PC-3 (cell line): ENCODE results near the gene HOXC5. TPM values are rescaled to one million over a fixed set of nuclear protein-coding genes. Genes with fewer than 3 reads are reported as not detected.

Source experiments
- ATAC-seq: fragments of 200-7000 bp; cut with Tn5 transposase; 2 replicates; pipeline ENCODE4 v1.9.1; 2020; ENCODE audit warnings: mild to moderate bottlenecking, moderate library complexity
- BruUV-seq: library from RNA; stranded (reverse); fragments of 400-500 nt; replicated peaks from 2 replicates; lab custom pipeline; 2021; lab: Mats Ljungman, UMichigan
- CTCF ChIA-PET: fragments of 300-600 bp; sonication (Branson Sonifier 250); formaldehyde crosslinking; loops from one replicate; lab custom pipeline; 2022; ENCODE audit warnings: antibody characterized with exemption; lab: Charles Lee
- POLR2A ChIA-PET: fragments of 300-600 bp; sonication (Branson Sonifier 250); formaldehyde crosslinking; loops from one replicate; lab custom pipeline; 2022; ENCODE audit warnings: antibody characterized with exemption; ENCODE audit not compliant: unreplicated experiment; lab: Charles Lee
- DNase-seq: peaks from one replicate; pipeline ENCODE4 v3.0.0-alpha.2; 2015
- H2AFZ ChIP-seq: fragments of 300-600 bp; sonication (generic); 2 replicates; pipeline ENCODE4 v1.6.0; 2016; ENCODE audit warnings: antibody characterized with exemption, low read length
- H3F3A ChIP-seq: fragments of 300-600 bp; sonication (generic); one replicate; pipeline ENCODE4 v1.6.0; 2017; ENCODE audit warnings: antibody characterized with exemption, low read length, control low read depth, mild to moderate bottlenecking; ENCODE audit not compliant: unreplicated experiment
- H3K27ac ChIP-seq: fragments of 300-600 bp; sonication (generic); 2 replicates; pipeline ENCODE4 v1.5.1; 2016; ENCODE audit warnings: mild to moderate bottlenecking, low read length
- H3K27me3 ChIP-seq: fragments of 300-600 bp; sonication (generic); 2 replicates; pipeline ENCODE4 v1.6.1; 2016; ENCODE audit warnings: low read length, mixed read lengths
- H3K36me3 ChIP-seq: fragments of 300-600 bp; sonication (generic); 2 replicates; pipeline ENCODE4 v1.6.1; 2016; ENCODE audit warnings: low read depth, mixed run types, low read length, mixed read lengths
- H3K4me1 ChIP-seq: fragments of 300-600 bp; sonication (generic); 2 replicates; pipeline ENCODE4 v1.5.1; 2016; ENCODE audit warnings: low read length; ENCODE audit not compliant: insufficient read depth
- H3K4me2 ChIP-seq: fragments of 300-600 bp; sonication (generic); 2 replicates; pipeline ENCODE4 v1.6.0; 2016; ENCODE audit warnings: low read length
- H3K4me3 ChIP-seq: fragments of 300-600 bp; sonication (generic); 2 replicates; pipeline ENCODE4 v1.5.1; 2016; ENCODE audit warnings: mild to moderate bottlenecking, low read length, mixed read lengths
- H3K79me2 ChIP-seq: fragments of 300-600 bp; sonication (generic); 2 replicates; pipeline ENCODE4 v1.6.1; 2017; ENCODE audit warnings: low read length, mixed read lengths
- H3K9ac ChIP-seq: fragments of 300-600 bp; sonication (generic); 2 replicates; pipeline ENCODE4 v1.6.0; 2016; ENCODE audit warnings: mild to moderate bottlenecking, low read length
- H3K9me2 ChIP-seq: fragments of 300-600 bp; sonication (generic); replicated peaks from 2 replicates; pipeline ENCODE4 v1.6.1; 2016; ENCODE audit warnings: mixed run types, low read length, mixed read lengths
- H3K9me3 ChIP-seq: fragments of 300-600 bp; sonication (generic); 2 replicates; pipeline ENCODE4 v1.6.1; 2016; ENCODE audit warnings: low read length, mixed read lengths
- H4K20me1 ChIP-seq: fragments of 300-600 bp; sonication (generic); 2 replicates; pipeline ENCODE4 v1.6.1; 2016; ENCODE audit warnings: low read length, mixed read lengths
- CTCF ChIP-seq: fragments of 300-600 bp; sonication (generic); conservative IDR thresholded peaks from 2 replicates; pipeline ENCODE4 v1.5.1; 2017; ENCODE audit warnings: antibody characterized with exemption, low read depth, mild to moderate bottlenecking, low read length
- EZH2 ChIP-seq: fragments of 300-600 bp; sonication (generic); IDR thresholded peaks from one replicate; pipeline ENCODE4 v1.6.1; 2017; ENCODE audit warnings: antibody characterized with exemption, mild to moderate bottlenecking, low read length; ENCODE audit not compliant: unreplicated experiment
- EZH2phosphoT487 ChIP-seq: fragments of 300-600 bp; sonication (generic); IDR thresholded peaks from 2 replicates; pipeline ENCODE4 v1.6.1; 2018; ENCODE audit warnings: mild to moderate bottlenecking, antibody characterized with exemption, low read length, borderline replicate concordance
- intact Hi-C: fragments of 100-400 bp; cut with micrococcal nuclease; formaldehyde crosslinking; loops from 2 replicates; pipeline ENCODE4 v1.9.0; 2023
- total RNA-seq: library from RNA; depleted of rRNA; stranded (reverse); fragments of >200 nt; gene quantifications from 2 replicates; pipeline ENCODE4 v1.2.3, GENCODE V29; 2014

HOXC5 gene
- total RNA-seq, 1 experiment from 2014 or later, result 0.26 TPM

GRCh38 chr12:54039417-54040147 lies 6.7 kb downstream of the HOXC5 start:
- no peak overlapping the region for H2AFZ ChIP-seq
- no peaks in the 10 kb centered on the region for H3F3A ChIP-seq
- H3K27me3 ChIP-seq, result no peaks in the 10 kb centered on the region
- no peak overlapping the region for H3K9ac ChIP-seq
- peaks cover 11% of the 10 kb centered on the region for H3K4me1 ChIP-seq
- intact Hi-C loops, result no loop called here
- H3K79me2 ChIP-seq, result no peaks in the 10 kb centered on the region
- H3K4me3 ChIP-seq, result no peak overlapping the region
- H4K20me1 ChIP-seq, result no peaks in the 10 kb centered on the region
- POLR2A ChIA-PET, result no interaction called here
- no peaks in the 10 kb centered on the region for H3K9me2 ChIP-seq
- no peak overlapping the region for H3K27ac ChIP-seq
- no peak for TF ChIP-seq EZH2phosphoT487
- no peak for TF ChIP-seq CTCF
- no peak for TF ChIP-seq EZH2
- H3K36me3 ChIP-seq, result no peaks in the 10 kb centered on the region
- ATAC-seq, result no peak
- DNase-seq, result no peak
- H3K4me2 ChIP-seq, result no peak overlapping the region
- CTCF ChIA-PET, result no interaction called here
- no TSS peak for BruUV-seq
- H3K9me3 ChIP-seq, result no peaks in the 10 kb centered on the region

- Histone ChIP-seq H3K36me3 (no peaks in the 10 kb centered on the region), H3K4me2 (no peak overlapping the region), H3K79me2 (no peaks in the 10 kb centered on the region), H3K27ac (no peak overlapping the region), H3F3A (no peaks in the 10 kb centered on the region), H3K4me1 (peaks cover 11% of the 10 kb centered on the region), H4K20me1 (no peaks in the 10 kb centered on the region), H3K27me3 (no peaks in the 10 kb centered on the region), H3K9me3 (no peaks in the 10 kb centered on the region), H3K9me2 (no peaks in the 10 kb centered on the region), H3K9ac (no peak overlapping the region), H3K4me3 (no peak overlapping the region), H2AFZ (no peak overlapping the region)
- ChIA-PET POLR2A (no interaction called here), CTCF (no interaction called here)
- intact Hi-C loops, result no loop called here
- ATAC-seq (no peak), DNase-seq (peak; percentile 11)
- BruUV-seq, result no TSS peak
- no peak for TF ChIP-seq CTCF
- TF ChIP-seq EZH2phosphoT487, result no peak
- no peak for TF ChIP-seq EZH2
Measured at GRCh38 chr12:54040148-54040494, 7.3 kb downstream of the HOXC5 start.

GRCh38 chr12:54040648-54041047 lies 7.8 kb downstream of the HOXC5 start:
- no peaks in the 10 kb centered on the region for H3K27me3 ChIP-seq
- no peak overlapping the region for H2AFZ ChIP-seq
- no peaks in the 10 kb centered on the region for H3K9me3 ChIP-seq
- H3K27ac ChIP-seq, result no peak overlapping the region
- H3K4me3 ChIP-seq, result no peak overlapping the region
- H3F3A ChIP-seq, result no peaks in the 10 kb centered on the region
- H3K36me3 ChIP-seq, result no peaks in the 10 kb centered on the region
- DNase-seq, result no peak
- no TSS peak for BruUV-seq
- no peaks in the 10 kb centered on the region for H4K20me1 ChIP-seq
- ATAC-seq, result no peak
- peaks cover 11% of the 10 kb centered on the region for H3K4me1 ChIP-seq
- intact Hi-C loops, result no loop called here
- H3K4me2 ChIP-seq, result no peak overlapping the region
- ChIA-PET POLR2A (interaction anchor here (0.6 kb wide), 1 partner anchor 151 kb away, joined by 3 read pairs; no protein-coding TSS in a partner anchor), CTCF (no interaction called here)
- H3K9ac ChIP-seq, result no peak overlapping the region
- H3K79me2 ChIP-seq, result no peaks in the 10 kb centered on the region
- TF ChIP-seq EZH2, result no peak
- TF ChIP-seq EZH2phosphoT487, result no peak
- H3K9me2 ChIP-seq, result no peaks in the 10 kb centered on the region
